ENCODE data around the gene ELOVL5. TPM values are rescaled to one million over a fixed set of nuclear protein-coding genes. Genes with fewer than 3 reads are reported as not detected.

Gene ELOVL5
- total RNA-seq = 100 to 1,000 TPM in 1 of 4 donors, 10 to 100 TPM in 3; 74.8 to 110 (median 90.6) TPM

- peak; percentile 48 to 96 for TF ChIP-seq POLR2A (IDR thresholded peaks at IDR 0.05)
- TF ChIP-seq CTCF (IDR thresholded peaks at IDR 0.05) = no peak
- Histone ChIP-seq H3K36me3 (no peaks in the 10 kb centered on the region), H3K4me1 (peaks cover 13 to 21% of the 10 kb centered on the region in 2 donors), H3K9me3 (no peaks in the 10 kb centered on the region), H3K27ac (peak within 1 kb of the TSS; percentile 96 to 99 (median 98)), H3K27me3 (no peaks in the 10 kb centered on the region), H3K4me3 (replicated peaks in 1 of 3) (peak within 1 kb of the TSS; percentile 87 to 90 (median 88))
- peak; percentile 99 for DNase-seq
- WGBS, 2 donors = 0% methylated on average over 6 to 20 of the region's 101 CpGs
- intact Hi-C loops (cut with DNase I) = no loop called here
These were observed at the start of gene ELOVL5 for GRCh38 chr6:53348371-53349208. TSS of gene ELOVL5 (minus strand) at chr6:53348950. CDS start at chr6:53295699, 53,251 bp downstream.

GRCh38 chr6:53397283-53397682 lies 48.5 kb upstream of the ELOVL5 start:
- Histone ChIP-seq H3K27me3 (no peaks in the 10 kb centered on the region), H3K4me3 (replicated peaks in 1 of 3) (no peak overlapping the region), H3K36me3 (no peaks in the 10 kb centered on the region), H3K9me3 (no peaks in the 10 kb centered on the region), H3K4me1 (peaks cover 0 to 11% of the 10 kb centered on the region in 2 donors), H3K27ac (no peak overlapping the region)
- no peak for DNase-seq
- WGBS, 2 donors = 40 to 48% methylated on average over 3 of the region's 3 CpGs
- intact Hi-C loops (cut with DNase I) = no loop called here
- no peak for TF ChIP-seq POLR2A (IDR thresholded peaks at IDR 0.05)
- TF ChIP-seq CTCF (IDR thresholded peaks at IDR 0.05) = no peak

- Histone ChIP-seq H3K4me1 (peaks cover 0 to 11% of the 10 kb centered on the region in 2 donors), H3K27ac (no peak overlapping the region), H3K27me3 (no peaks in the 10 kb centered on the region), H3K4me3 (replicated peaks in 1 of 3) (no peak overlapping the region), H3K36me3 (no peaks in the 10 kb centered on the region), H3K9me3 (no peaks in the 10 kb centered on the region)
- DNase-seq = no peak
- TF ChIP-seq CTCF (IDR thresholded peaks at IDR 0.05) = no peak
- no peak for TF ChIP-seq POLR2A (IDR thresholded peaks at IDR 0.05)
- intact Hi-C loops (cut with DNase I) = no loop called here
These were observed 47.2 kb upstream of the ELOVL5 start for GRCh38 chr6:53395986-53396385.

GRCh38 chr6:53394704-53395103 lies 46.0 kb upstream of the ELOVL5 start:
- DNase-seq = no peak
- TF ChIP-seq POLR2A (IDR thresholded peaks at IDR 0.05) (no peak), CTCF (IDR thresholded peaks at IDR 0.05) (no peak)
- 95 to 99% methylated on average over 3 of the region's 3 CpGs for WGBS, 2 donors
- intact Hi-C loops (cut with DNase I) = no loop called here
- Histone ChIP-seq H3K4me1 (peaks cover 6 to 17% of the 10 kb centered on the region in 2 donors), H3K27me3 (no peaks in the 10 kb centered on the region), H3K27ac (no peak overlapping the region), H3K4me3 (replicated peaks in 1 of 3) (no peak overlapping the region), H3K9me3 (no peaks in the 10 kb centered on the region), H3K36me3 (no peaks in the 10 kb centered on the region)

- Histone ChIP-seq H3K9me3 (no peaks in the 10 kb centered on the region), H3K4me1 (peaks cover 9 to 12% of the 10 kb centered on the region in 2 donors), H3K4me3 (replicated peaks in 1 of 3) (no peak overlapping the region), H3K36me3 (no peaks in the 10 kb centered on the region), H3K27ac (no peak overlapping the region), H3K27me3 (no peaks in the 10 kb centered on the region)
- WGBS, 2 donors = 61 to 73% methylated on average over 3 of the region's 3 CpGs
- TF ChIP-seq CTCF (IDR thresholded peaks at IDR 0.05) (no peak), POLR2A (IDR thresholded peaks at IDR 0.05) (no peak)
- peak in 1 of 2 donors; percentile 25 for DNase-seq
- intact Hi-C loops (cut with DNase I) = no loop called here
These were observed 42.4 kb upstream of the ELOVL5 start for GRCh38 chr6:53391170-53391569.

Measured in thyroid gland (tissue), 4 donors.